GM18502 (cell line): ENCODE results near the gene LETM1.
"Not testable (repeated sequence)": the region's sequence is repeated elsewhere in the genome, so short reads cannot be mapped to it uniquely, and the experiment has no call there.

Experiments used
- ATAC-seq: cut with Tn5 transposase; IDR thresholded peaks from one replicate; pipeline ENCODE4 v1.9.1; 2021; ENCODE audit warnings: mild to moderate bottlenecking; ENCODE audit not compliant: unreplicated experiment, poor library complexity

Gene LETM1

GRCh38 chr4:1854752-1855151 is 1.2 kb downstream of the LETM1 start:
- ATAC-seq, result no peak

- no peak for ATAC-seq
These were observed 2.9 kb downstream of the LETM1 start for GRCh38 chr4:1852904-1853623.

GRCh38 chr4:1851575-1852410 is 4.2 kb downstream of the LETM1 start:
- ATAC-seq, result no peak

GRCh38 chr4:1851160-1851559 is 4.8 kb downstream of the LETM1 start:
- no peak for ATAC-seq

GRCh38 chr4:1850276-1850675 is 5.7 kb downstream of the LETM1 start:
- ATAC-seq, result no peak

GRCh38 chr4:1846580-1846979 is 9.4 kb downstream of the LETM1 start:
- ATAC-seq, result peak; percentile 45

- not testable (repeated sequence) for ATAC-seq
These were observed 11.3 kb downstream of the LETM1 start for GRCh38 chr4:1844618-1845017.

- ATAC-seq, result no peak
These were observed 12.1 kb downstream of the LETM1 start for GRCh38 chr4:1843852-1844251.

- no peak for ATAC-seq
These were observed 12.9 kb downstream of the LETM1 start for GRCh38 chr4:1842993-1843448.

GRCh38 chr4:1842339-1842895 is 13.5 kb downstream of the LETM1 start:
- ATAC-seq, result no peak

- no peak for ATAC-seq
These were observed 14.1 kb downstream of the LETM1 start for GRCh38 chr4:1841887-1842210.

- no peak for ATAC-seq
These were observed 14.6 kb downstream of the LETM1 start for GRCh38 chr4:1841201-1841886.

GRCh38 chr4:1839282-1839681 is 16.7 kb downstream of the LETM1 start:
- ATAC-seq, result no peak

GRCh38 chr4:1837069-1837468 is 18.9 kb downstream of the LETM1 start:
- no peak for ATAC-seq

GRCh38 chr4:1836650-1837049 is 19.3 kb downstream of the LETM1 start:
- ATAC-seq, result no peak

GRCh38 chr4:1835836-1836235 is 20.1 kb downstream of the LETM1 start:
- not testable (repeated sequence) for ATAC-seq

- ATAC-seq, result peak; percentile 67
These were observed 21.7 kb downstream of the LETM1 start for GRCh38 chr4:1834047-1834775.

- ATAC-seq, result peak; percentile 8
These were observed 22.5 kb downstream of the LETM1 start for GRCh38 chr4:1833307-1834046.

GRCh38 chr4:1832690-1833089 is 23.3 kb downstream of the LETM1 start:
- no peak for ATAC-seq
